Panc1 (cell line): ENCODE data around the gene TMEM242.

ENCODE experiments used
- CTCF ChIP-seq: fragments of 450-650 bp; IDR thresholded peaks from 2 replicates; pipeline ENCODE4 v1.5.1; 2017; ENCODE audit warnings: mild to moderate bottlenecking
- REST ChIP-seq, 2 experiments: IDR thresholded peaks; 2 replicates each; pipeline ENCODE4 v1.6.1; 2011 to 2012; ENCODE audit warnings: low read depth in 2 of 2, control low read depth in 1 of 2, low read length in 1 of 2, mild to moderate bottlenecking in 1 of 2, moderate library complexity in 1 of 2; ENCODE audit not compliant: insufficient read depth in 1 of 2

GRCh38 chr6:157329829-157330228 is 6.5 kb upstream of the TMEM242 start:
- TF ChIP-seq CTCF, result no peak
- no peak for TF ChIP-seq REST (IDR thresholded peaks at IDR 0.05; ENCODE audit: insufficient read depth in 1 of 2, low read depth in 2 of 2, low read length in 1 of 2)
